Activated gamma-delta T cell treated with Interleukin-2 at 50 U/mL for 16 hours (primary cell): ENCODE data around the gene HSFY2.
"Not testable (repeated sequence)": the region's sequence is repeated elsewhere in the genome, so short reads cannot be mapped to it uniquely, and the experiment has no call there.

Experiments
- DNase-seq: peaks from one replicate; pipeline ENCODE4 v3.0.0-alpha.2; 2020

The HSFY2 gene, protein sequence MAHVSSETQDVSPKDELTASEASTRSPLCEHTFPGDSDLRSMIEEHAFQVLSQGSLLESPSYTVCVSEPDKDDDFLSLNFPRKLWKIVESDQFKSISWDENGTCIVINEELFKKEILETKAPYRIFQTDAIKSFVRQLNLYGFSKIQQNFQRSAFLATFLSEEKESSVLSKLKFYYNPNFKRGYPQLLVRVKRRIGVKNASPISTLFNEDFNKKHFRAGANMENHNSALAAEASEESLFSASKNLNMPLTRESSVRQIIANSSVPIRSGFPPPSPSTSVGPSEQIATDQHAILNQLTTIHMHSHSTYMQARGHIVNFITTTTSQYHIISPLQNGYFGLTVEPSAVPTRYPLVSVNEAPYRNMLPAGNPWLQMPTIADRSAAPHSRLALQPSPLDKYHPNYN

DNA sequence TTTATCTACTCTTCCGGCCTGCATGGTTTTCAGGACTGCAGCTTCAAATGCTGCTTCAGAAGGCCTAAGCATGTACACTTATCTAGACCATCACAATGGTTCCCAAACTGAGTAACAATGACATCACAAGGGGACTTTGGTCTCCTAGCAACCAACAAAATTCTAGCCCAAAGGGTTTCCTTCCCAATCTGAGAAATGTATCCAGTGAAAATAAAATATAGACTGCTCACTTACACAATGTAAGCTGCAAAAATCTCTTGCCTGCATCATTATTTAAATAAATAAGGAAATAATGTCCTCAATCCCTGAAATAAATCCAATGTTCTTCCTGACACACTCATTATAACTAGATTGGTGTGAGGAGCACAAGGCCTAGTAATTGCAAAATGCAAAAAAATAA is at the start of gene HSFY2:
TSS of gene HSFY2 (minus strand) at position 101 of the 400 bp plus-strand sequence. CDS start 117 bp downstream, outside the sequence.
- DNase-seq: not testable (repeated sequence)

DNA sequence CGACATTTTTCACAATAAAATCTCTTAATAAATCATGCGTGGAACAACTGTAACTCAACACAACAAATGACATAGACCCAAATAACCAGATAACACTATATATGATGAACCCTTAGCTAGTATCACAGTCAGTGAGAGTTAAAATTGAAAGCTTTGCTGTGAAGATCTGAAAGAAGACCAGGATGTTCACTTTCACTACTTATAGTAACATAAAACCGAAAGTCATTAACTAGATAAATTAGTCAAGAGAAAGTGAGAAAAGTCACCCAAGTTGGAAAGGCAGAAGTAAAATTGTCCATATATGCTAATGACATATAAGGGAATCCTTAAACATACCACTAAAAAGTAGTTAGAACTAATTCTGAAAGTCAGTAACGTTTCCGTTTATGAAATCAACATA is 42.2 kb upstream of the HSFY2 start:
- not testable (repeated sequence) for DNase-seq

DNA sequence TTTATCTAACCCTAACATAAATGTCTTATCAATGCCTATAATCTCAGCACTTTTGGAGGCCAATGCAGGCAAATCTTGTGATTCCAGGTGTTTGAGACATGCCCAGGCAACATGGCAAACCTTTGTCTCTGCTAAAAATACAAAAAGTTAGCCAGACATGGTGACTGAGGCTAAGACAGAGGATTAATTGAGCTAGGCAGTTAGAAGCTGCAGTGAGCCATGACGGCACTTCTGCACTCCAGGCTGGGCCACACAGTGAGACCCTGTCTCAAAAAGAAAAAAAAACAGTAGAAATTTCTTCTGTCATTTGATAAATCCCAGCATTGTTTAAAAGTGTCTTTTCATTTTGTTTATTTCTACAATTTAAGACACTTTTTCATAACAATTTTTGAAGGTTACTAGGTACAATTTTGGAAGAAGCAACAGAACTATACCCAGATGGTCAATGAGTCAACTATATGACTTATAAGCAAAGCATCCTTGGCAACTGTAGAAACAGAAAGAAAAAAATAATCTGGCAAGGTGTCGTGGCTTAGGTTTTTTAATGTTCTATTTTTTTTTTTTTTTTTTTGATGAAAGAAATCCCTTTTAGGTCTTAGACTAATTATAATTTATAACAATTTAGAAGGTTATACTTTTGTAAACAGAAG is 15.3 kb upstream of the HSFY2 start:
- DNase-seq: not testable (repeated sequence)

DNA sequence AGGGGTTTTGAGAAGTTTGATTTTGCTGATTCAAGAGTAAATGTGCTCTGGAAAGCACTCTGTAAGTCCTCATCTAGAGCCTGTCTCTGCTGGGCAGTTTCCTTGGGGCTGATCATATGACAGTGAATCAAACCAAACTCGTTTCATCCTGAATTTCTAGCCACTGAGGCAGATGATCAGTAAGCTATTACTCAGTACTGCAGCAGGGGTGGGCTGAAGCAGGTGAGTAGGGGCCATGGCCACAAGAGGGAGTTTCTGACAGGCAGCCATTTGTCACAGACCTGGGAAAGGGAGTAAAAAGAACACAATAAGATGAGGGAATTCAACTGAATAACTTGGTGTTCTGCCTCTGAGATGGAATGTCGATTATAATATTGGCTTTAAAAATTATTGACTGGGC is 19.5 kb downstream of the HSFY2 start:
- not testable (repeated sequence) for DNase-seq

DNA sequence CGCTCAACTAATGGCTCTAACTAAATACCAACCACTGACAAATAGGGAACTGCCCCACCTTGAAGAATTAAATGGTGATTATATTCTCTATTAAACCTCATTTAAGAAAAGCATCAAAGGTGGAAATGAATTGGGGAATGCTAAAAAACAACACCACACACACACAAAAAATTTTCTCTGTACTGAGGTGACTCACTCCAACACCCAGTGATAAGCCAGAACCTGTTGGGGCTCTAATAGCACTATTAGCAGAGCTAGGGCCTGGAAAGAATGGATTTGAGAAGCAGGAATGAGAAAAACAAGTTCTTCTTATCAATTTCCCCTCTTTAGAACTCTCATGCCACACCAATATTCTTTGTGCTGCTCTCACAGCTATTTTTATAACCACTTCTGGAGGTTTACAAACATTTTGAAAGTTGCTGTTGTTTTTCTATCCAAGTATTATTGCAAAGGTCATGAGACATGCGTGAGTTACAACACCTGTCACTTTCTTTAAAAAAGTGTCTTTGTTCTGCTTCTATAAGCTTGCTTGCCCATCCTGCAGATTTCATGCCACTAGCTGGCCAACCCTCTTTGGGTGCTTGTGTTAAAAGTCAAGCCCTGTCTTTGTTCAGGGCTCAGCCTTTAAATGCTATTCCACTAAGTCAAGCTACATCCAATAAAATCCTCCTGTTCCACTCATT is 20.3 kb downstream of the HSFY2 start:
- not testable (repeated sequence) for DNase-seq

DNA sequence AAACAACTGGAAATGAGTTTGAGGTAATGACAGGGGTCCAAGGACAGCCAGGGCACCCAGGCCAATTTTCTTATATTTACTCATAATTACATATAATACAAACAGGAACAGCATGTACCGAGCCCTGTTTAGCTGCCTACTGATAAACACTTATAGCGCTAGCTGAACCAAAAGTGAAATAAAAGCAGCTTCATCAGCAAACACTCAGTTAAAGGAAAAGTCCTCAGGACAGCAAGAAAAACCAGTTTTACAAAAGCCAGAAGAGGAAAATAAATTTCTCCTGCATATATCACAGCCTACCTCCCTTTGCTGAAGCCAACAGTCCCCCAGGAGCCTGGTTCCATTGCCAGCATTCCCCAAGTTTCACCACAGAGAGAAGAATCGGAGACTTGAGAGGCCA is 49.8 kb downstream of the HSFY2 start:
- DNase-seq: not testable (repeated sequence)
